ENCODE data around the gene SWT1.

SWT1 gene

GRCh38 chr1:185267301-185267700 lies 110.3 kb downstream of the SWT1 start:
- DNase-seq (ENCODE audit: extremely low read depth, low read depth), result no peak

GRCh38 chr1:185267701-185268100 lies 110.7 kb downstream of the SWT1 start:
- no peak for DNase-seq (ENCODE audit: extremely low read depth, low read depth)
- no peak for TF ChIP-seq CTCF (IDR thresholded peaks at IDR 0.05; ENCODE audit: low read depth, low read length)

More at GRCh38 chr1:185267301-185267700, 110.3 kb downstream of the SWT1 start:
- no peak for TF ChIP-seq CTCF (IDR thresholded peaks at IDR 0.05; ENCODE audit: low read depth, low read length)

GRCh38 chr1:185268352-185268751 lies 111.4 kb downstream of the SWT1 start:
- no peak for TF ChIP-seq CTCF (IDR thresholded peaks at IDR 0.05; ENCODE audit: low read depth, low read length)

GRCh38 chr1:185271921-185272320 lies 115.0 kb downstream of the SWT1 start:
- TF ChIP-seq CTCF (IDR thresholded peaks at IDR 0.05; ENCODE audit: low read depth, low read length), result no peak

More at GRCh38 chr1:185268352-185268751, 111.4 kb downstream of the SWT1 start:
- no peak for DNase-seq (ENCODE audit: extremely low read depth, low read depth)

GRCh38 chr1:185279571-185279970 lies 122.6 kb downstream of the SWT1 start:
- no peak for DNase-seq (ENCODE audit: extremely low read depth, low read depth)
- no peak for TF ChIP-seq CTCF (IDR thresholded peaks at IDR 0.05; ENCODE audit: low read depth, low read length)

More at GRCh38 chr1:185271921-185272320, 115.0 kb downstream of the SWT1 start:
- no peak for DNase-seq (ENCODE audit: extremely low read depth, low read depth)

GRCh38 chr1:185280589-185280988 lies 123.6 kb downstream of the SWT1 start:
- no peak for TF ChIP-seq CTCF (IDR thresholded peaks at IDR 0.05; ENCODE audit: low read depth, low read length)
- DNase-seq (ENCODE audit: extremely low read depth, low read depth), result no peak

GRCh38 chr1:185281245-185281644 lies 124.3 kb downstream of the SWT1 start:
- no peak for DNase-seq (ENCODE audit: extremely low read depth, low read depth)
- TF ChIP-seq CTCF (IDR thresholded peaks at IDR 0.05; ENCODE audit: low read depth, low read length), result no peak
